HG02759 (cell line): Measurements from ENCODE around the gene SEC22A.

ENCODE experiments used
- ATAC-seq: cut with Tn5 transposase; IDR thresholded peaks from one replicate; pipeline ENCODE4 v1.9.1; 2021; ENCODE audit warnings: mild to moderate bottlenecking, moderate library complexity; ENCODE audit not compliant: unreplicated experiment

The SEC22A gene

GRCh38 chr3:123201557-123202427 lies at the start of gene SEC22A:
Gene SEC22A, plus strand, starts transcription at chr3:123201943. Its CDS starts 7,275 bp downstream, at chr3:123209218.
- ATAC-seq, result peak; percentile 98

DNA sequence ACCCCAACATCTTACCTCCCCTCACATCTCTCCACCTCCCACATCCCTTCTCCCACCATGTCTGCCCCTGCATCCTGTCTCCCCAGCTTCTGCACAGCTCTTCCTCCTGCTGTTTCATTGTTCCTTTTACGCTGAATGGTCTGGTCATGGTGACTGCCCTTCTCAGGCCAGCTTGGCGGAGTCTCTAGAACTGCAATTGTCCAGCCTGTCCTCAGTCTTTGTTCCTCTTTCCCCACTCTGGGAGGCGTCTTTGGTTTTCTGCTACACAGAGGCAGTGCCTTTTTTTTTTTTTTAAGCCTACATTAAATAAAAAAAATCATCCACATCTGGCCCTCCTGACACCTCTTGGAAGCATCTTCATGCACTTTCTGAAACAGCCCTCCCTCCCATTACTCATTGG lies 49.1 kb upstream of the SEC22A start:
- ATAC-seq, result peak; percentile 43

DNA sequence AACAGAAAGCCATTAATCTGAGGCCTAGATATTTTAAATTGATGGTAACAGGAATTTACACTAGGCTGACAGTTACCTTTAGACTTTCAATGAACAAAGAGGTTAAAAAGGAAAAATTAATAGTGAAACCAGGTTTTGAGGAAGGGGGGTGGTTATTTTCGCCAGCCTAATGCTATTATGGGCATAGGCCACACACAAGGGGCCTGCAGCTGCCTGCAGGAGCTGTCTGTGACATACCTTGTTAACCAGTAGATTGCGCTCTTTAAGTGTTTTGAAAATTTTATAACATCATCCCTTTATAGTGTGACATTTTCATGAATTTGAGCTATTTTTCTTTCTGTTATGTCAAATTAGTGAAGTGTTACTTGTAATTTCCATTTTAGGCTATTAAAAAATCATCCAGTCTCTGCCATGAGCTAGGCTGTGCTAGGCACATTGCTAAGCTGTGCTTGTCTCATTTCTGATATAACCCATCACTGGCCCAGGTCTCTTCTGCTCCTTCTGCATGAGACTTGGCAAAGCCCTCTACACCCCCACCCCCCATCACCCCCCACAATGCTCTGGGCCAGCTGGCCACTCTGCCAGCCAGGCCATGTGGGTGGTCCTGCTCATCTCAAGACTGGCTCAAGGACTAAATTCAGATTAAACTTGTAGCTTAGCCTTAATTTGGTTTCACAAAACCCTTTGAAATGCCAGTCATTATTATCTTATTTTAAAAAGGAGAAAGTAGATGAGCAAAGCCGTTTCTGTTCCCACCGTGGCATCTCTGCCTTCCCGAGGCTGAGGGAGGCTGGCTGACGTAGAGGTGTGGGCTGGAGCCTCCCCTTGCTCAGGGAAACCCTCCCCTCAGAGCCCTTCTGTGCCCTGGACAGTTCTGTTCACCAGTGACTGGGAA lies 48.4 kb upstream of the SEC22A start:
- peak; percentile 87 for ATAC-seq

- no peak for ATAC-seq
Measured at GRCh38 chr3:123154020-123154985, 47.4 kb upstream of the SEC22A start.

GRCh38 chr3:123155471-123156011 lies 46.2 kb upstream of the SEC22A start:
- ATAC-seq, result no peak

DNA sequence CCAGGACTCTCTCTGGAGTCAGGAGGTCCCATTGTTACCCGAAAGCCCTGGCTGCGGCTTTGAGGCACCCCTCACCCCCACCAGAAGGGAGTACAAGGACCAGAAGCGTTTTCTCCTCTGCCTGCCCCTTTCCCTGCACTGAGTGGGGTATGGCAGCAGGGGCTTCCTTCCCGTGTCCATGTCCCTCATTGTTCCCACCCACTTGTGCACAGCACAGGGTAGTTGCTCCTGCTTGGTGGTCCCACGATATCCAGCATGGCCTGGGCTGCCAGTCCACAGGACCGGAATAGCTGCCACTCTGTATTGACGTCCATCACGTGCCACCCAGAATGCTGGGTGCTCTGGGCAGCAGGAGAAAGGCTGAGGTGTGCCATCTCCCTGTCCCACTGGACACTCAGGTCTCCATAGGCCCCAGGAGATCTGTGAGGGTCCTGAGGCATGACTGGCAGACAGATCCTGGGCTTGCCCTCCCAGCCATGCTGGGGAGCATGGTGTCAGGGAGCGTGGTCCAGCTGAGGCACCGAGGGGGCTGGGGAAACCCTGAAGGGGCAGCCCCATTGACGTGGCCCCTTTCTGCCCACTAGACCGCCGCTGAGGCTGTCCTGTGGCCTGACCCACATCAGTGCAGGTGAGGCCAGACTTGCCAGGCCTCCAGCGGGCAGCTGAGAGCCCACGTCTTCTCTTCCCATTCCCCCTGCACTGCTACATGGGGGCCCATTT lies 45.3 kb upstream of the SEC22A start:
- no peak for ATAC-seq

DNA sequence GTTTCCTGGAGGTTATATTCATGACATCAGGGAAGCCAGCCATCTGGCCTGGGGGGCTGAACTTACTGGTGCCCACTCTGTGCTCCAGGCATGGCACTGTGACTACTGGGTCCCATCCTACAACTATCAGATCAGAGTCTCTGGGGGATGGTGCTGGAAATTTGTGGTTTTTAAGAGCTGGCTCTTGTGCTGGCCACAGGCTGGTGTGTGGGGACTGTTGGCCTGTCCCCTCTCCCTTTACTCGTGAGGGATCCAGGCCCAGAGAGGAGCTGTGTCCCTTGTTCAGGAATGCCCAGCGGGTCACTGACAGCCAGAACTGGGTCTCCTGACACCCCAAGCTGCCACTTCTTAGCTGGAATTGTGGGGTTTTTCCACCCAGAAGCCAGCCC lies 44.5 kb upstream of the SEC22A start:
- no peak for ATAC-seq

GRCh38 chr3:123157598-123158287 lies 44.0 kb upstream of the SEC22A start:
- no peak for ATAC-seq

DNA sequence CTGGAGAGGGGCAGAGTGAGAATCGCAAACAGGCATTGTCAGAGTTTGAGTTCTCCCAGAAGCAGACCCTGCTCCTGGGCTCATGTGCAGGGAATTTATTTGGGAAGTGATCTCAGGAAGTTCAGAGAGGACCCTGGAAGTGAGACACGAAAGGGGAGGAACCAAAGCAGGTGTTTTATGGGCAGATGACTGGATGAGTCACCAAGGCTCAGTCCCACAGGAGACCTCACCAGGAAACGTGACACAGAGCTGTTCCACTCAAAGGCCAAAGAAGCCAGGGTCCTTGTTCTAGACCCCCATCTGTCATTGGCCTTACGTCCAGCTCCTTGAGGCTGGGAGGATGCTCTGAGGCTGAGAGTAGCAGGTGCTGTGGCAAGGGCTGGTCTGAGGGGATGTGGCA lies 43.4 kb upstream of the SEC22A start:
- ATAC-seq, result no peak

DNA sequence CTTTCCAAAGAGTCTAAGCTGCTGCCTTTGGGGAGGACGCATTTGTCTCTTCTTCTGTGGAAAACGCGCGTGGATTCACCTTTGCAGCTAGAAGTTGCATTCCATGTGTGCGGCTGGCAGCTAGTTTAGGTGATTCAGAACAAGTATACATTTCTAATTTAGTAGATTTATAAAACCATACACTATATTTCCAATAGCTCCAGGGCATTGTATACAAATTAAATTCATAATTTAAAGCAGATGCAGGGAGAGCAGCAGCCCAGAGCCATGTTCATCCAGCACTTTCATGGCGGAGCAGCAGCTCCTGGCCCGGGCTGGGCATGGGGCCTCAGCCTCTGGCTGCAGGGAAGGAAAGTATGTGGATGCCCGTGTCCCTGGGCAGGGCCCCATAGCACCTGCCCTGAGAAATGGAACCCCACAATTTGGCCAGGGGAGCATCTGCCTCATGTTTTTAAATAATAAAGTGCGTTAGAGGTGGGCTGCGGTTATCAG lies 42.8 kb upstream of the SEC22A start:
- no peak for ATAC-seq

DNA sequence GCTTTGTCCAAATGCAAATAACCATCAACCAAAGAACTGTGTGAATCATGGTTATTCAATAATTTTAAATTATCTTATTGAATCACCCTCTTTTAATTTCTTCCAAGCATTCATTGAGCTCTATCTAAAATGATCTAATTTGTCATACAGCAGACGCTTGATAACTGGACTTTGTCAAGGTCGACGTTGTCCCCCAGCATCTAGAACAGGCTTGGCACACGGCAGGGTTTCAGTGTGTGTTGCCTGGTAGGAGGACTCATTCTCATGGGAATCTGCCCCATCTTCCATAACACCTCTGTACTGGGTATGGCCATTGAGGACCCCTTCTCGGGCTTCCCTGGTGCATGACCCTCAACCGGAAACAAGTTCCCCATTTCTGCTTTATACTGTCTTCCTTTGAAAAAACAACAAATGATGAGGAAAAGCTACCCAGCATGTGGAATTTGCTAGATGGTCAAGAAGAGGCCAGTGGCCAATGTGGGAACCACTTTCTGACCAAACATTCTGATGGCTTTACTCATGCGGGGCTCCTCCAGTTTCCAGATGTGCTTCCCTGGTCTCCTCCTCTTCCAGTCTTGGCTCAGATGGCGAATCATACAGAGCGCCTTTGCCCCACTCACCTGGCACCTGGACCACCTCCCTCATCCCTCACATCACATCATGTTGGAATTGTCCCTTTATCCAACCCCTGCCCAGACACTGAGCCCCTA lies 41.7 kb upstream of the SEC22A start:
- no peak for ATAC-seq

GRCh38 chr3:123161167-123161566 lies 40.6 kb upstream of the SEC22A start:
- ATAC-seq, result no peak

- no peak for ATAC-seq
Measured at GRCh38 chr3:123163141-123163540, 38.6 kb upstream of the SEC22A start.

DNA sequence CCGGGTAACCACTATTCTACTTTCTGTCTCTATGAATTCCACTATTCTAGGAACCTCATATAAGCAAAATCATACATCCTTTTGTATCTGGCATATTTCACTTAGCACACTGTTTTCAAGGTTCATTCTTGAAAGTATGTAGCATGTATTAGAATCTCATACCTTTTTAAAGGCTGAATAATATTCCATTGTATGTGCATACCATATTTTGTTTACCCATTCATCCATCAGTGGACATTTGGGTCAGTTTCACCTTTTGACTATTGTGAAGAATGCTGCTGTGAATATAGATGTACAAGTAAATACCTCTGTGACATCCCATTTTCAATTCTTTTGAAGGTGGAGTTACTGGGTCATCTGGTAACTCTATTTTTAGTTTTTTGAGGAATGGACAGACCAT lies 36.6 kb upstream of the SEC22A start:
- no peak for ATAC-seq

GRCh38 chr3:123167686-123168085 lies 34.1 kb upstream of the SEC22A start:
- no peak for ATAC-seq

- ATAC-seq, result no peak
Measured at GRCh38 chr3:123168122-123168521, 33.6 kb upstream of the SEC22A start.

- no peak for ATAC-seq
Measured at GRCh38 chr3:123168605-123169004, 33.1 kb upstream of the SEC22A start.

DNA sequence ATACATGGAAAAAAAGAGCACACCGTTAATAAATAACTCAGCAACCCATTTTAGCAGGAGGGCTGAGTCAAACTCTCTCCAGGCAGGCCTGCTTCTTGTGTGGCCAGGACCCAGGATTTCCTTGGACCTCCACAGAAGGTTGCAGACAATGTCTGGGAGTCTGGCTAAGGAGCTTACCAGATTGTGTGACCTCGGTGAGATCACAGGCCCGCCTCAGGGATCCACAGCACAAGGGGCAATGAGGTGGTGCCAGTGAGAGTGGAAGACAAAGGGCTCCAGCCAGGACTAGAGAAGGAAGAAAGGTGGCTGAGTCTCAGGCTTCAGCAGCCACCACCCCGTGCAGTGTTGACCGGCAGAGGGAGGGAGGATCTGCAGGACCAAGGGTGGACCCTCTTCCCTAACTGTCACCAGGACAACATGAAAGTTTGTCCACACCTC lies 32.2 kb upstream of the SEC22A start:
- ATAC-seq, result no peak
